Suprapubic skin (tissue), 4 donors: ENCODE data around the gene SELENOI.

Experiments
- EP300 ChIP-seq: sonication (generic); formaldehyde crosslinking; IDR thresholded peaks from one replicate; pipeline ENCODE4 v1.6.1; 2017; ENCODE audit warnings: antibody characterized with exemption
- POLR2A ChIP-seq, 2 donors: fragments of 450-650 bp; IDR thresholded peaks; one replicate each; pipeline ENCODE4 v1.6.1; 2017; ENCODE audit warnings: antibody characterized with exemption in 2 of 2, mild to moderate bottlenecking in 2 of 2, moderate library complexity in 2 of 2
- POLR2AphosphoS5 ChIP-seq, 3 donors: sonication (generic); formaldehyde crosslinking; IDR thresholded peaks; one replicate each; pipeline ENCODE4 v1.6.1; 2017; ENCODE audit warnings: antibody characterized with exemption in 3 of 3
- TF ChIP-seq, protein P1 (sequence below), 2 donors: fragments of 200-600 bp in 1 of 2; fragments of 450-650 bp in 1 of 2; sonication (generic) in 1 of 2; IDR thresholded peaks; one replicate each; pipeline ENCODE4 v1.5.1; 2016 to 2019; ENCODE audit warnings: antibody characterized with exemption in 2 of 2, mild to moderate bottlenecking in 1 of 2, moderate library complexity in 1 of 2

DNA sequence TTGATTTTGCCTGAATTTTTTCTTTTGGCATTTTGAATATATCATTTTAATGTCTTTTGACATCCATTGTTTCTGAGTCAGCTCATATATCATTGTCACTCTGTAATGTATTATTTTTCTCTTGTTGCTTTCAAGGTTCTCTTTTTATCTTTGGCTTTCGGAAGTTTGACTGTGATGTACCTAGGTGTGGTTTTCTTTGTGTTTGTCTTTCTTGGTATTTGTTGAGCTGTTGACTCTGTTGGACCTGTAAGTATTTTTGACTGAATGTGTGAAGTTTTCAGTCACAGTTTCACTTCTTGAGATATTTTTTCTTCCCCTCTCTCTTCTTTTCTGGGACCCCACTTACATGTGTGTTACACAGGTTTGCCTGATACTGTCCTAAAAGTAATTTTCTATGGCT lies 30.9 kb downstream of the SELENOI start:
- TF ChIP-seq POLR2A (IDR thresholded peaks at IDR 0.05) (no peak), POLR2AphosphoS5 (IDR thresholded peaks at IDR 0.05) (no peak), EP300 (no peak)
- TF ChIP-seq, protein P1, sequence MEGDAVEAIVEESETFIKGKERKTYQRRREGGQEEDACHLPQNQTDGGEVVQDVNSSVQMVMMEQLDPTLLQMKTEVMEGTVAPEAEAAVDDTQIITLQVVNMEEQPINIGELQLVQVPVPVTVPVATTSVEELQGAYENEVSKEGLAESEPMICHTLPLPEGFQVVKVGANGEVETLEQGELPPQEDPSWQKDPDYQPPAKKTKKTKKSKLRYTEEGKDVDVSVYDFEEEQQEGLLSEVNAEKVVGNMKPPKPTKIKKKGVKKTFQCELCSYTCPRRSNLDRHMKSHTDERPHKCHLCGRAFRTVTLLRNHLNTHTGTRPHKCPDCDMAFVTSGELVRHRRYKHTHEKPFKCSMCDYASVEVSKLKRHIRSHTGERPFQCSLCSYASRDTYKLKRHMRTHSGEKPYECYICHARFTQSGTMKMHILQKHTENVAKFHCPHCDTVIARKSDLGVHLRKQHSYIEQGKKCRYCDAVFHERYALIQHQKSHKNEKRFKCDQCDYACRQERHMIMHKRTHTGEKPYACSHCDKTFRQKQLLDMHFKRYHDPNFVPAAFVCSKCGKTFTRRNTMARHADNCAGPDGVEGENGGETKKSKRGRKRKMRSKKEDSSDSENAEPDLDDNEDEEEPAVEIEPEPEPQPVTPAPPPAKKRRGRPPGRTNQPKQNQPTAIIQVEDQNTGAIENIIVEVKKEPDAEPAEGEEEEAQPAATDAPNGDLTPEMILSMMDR (IDR thresholded peaks at IDR 0.05) = no peak
